ENCODE data around the gene PARG. TPM values are rescaled to one million over a fixed set of nuclear protein-coding genes. Genes with fewer than 3 reads are reported as not detected.

The PARG gene
- polyA plus RNA-seq, 1 of the 3 experiments (the other 2 are of a cell fraction) = 12.1 TPM

DNA sequence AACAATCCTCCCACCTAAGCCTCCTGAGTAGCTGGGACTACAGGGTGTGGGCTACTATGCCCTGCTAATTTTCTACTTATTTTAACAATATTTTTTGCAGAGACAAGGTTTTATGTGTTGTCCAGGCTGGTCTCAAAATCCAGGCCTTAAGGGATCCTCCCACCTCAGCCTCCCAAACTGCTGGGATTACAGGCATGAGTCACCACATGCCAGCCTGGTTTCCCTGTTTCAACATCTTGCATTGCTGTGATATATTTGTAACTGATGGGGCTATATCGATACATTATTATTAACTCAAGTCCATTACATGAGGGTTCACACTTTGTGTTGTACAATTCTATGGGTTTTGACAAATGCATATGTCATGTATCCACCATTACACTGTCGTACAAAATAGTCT is 137.8 kb downstream of the PARG start:
- no peaks in the 10 kb centered on the region for H3K4me1 ChIP-seq (ENCODE audit: control insufficient read depth in 1 of 2, insufficient read depth in 2 of 2, low read depth in 1 of 2, low read length in 1 of 2)
- H3K36me3 ChIP-seq (replicated peaks in 1 of 2; ENCODE audit: control insufficient read depth in 1 of 2, insufficient read depth in 2 of 2, low read length in 1 of 2) = no peaks in the 10 kb centered on the region
- no peaks in the 10 kb centered on the region for H3K79me2 ChIP-seq (ENCODE audit: insufficient read depth)
- no peak overlapping the region for H3K4me2 ChIP-seq
- no peaks in the 10 kb centered on the region for H3F3A ChIP-seq (replicated peaks; ENCODE audit: insufficient read depth)
- H3K9me2 ChIP-seq = no peaks in the 10 kb centered on the region
- CTCF ChIA-PET = interaction anchor here (1.6 kb wide), 1 partner anchor 12 kb away, joined by 6 read pairs; no protein-coding TSS in a partner anchor
- TF ChIP-seq CHD2 (IDR thresholded peaks at IDR 0.05; ENCODE audit: low read length, partially characterized antibody) (no peak), GABPA (IDR thresholded peaks at IDR 0.05; ENCODE audit: low read depth) (no peak), FOXM1 (IDR thresholded peaks at IDR 0.05; ENCODE audit: low read depth) (no peak), MXI1 (IDR thresholded peaks at IDR 0.05; ENCODE audit: low read depth, low read length) (no peak), SMC3 (IDR thresholded peaks at IDR 0.05; ENCODE audit: low read depth, low read length) (no peak), MEF2A (IDR thresholded peaks at IDR 0.05; ENCODE audit: borderline replicate concordance, low read depth) (no peak), FOXJ3 (CRISPR knock-in tag; IDR thresholded peaks at IDR 0.05) (no peak), GATA2 (CRISPR knock-in tag; IDR thresholded peaks at IDR 0.05) (no peak), RCOR1 (IDR thresholded peaks at IDR 0.05; ENCODE audit: low read length) (no peak), TAF1 (IDR thresholded peaks at IDR 0.05; ENCODE audit: borderline replicate concordance, low read depth, low read length) (no peak), RXRA (IDR thresholded peaks at IDR 0.05; ENCODE audit: borderline replicate concordance, low read depth) (no peak), EZH2phosphoT487 (IDR thresholded peaks at IDR 0.05; ENCODE audit: borderline replicate concordance, low read depth) (no peak)
- TF ChIP-seq, protein P1, sequence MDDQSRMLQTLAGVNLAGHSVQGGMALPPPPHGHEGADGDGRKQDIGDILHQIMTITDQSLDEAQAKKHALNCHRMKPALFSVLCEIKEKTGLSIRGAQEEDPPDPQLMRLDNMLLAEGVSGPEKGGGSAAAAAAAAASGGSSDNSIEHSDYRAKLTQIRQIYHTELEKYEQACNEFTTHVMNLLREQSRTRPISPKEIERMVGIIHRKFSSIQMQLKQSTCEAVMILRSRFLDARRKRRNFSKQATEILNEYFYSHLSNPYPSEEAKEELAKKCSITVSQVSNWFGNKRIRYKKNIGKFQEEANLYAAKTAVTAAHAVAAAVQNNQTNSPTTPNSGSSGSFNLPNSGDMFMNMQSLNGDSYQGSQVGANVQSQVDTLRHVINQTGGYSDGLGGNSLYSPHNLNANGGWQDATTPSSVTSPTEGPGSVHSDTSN (IDR thresholded peaks at IDR 0.05) = no peak
- TF ChIP-seq, protein P2, sequence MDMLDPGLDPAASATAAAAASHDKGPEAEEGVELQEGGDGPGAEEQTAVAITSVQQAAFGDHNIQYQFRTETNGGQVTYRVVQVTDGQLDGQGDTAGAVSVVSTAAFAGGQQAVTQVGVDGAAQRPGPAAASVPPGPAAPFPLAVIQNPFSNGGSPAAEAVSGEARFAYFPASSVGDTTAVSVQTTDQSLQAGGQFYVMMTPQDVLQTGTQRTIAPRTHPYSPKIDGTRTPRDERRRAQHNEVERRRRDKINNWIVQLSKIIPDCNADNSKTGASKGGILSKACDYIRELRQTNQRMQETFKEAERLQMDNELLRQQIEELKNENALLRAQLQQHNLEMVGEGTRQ (IDR thresholded peaks at IDR 0.05; ENCODE audit: borderline replicate concordance, low read depth, low read length) = no peak
- TF ChIP-seq, protein P3, sequence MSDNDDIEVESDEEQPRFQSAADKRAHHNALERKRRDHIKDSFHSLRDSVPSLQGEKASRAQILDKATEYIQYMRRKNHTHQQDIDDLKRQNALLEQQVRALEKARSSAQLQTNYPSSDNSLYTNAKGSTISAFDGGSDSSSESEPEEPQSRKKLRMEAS (IDR thresholded peaks at IDR 0.05; ENCODE audit: low read depth) = no peak
- TF ChIP-seq, protein P4, sequence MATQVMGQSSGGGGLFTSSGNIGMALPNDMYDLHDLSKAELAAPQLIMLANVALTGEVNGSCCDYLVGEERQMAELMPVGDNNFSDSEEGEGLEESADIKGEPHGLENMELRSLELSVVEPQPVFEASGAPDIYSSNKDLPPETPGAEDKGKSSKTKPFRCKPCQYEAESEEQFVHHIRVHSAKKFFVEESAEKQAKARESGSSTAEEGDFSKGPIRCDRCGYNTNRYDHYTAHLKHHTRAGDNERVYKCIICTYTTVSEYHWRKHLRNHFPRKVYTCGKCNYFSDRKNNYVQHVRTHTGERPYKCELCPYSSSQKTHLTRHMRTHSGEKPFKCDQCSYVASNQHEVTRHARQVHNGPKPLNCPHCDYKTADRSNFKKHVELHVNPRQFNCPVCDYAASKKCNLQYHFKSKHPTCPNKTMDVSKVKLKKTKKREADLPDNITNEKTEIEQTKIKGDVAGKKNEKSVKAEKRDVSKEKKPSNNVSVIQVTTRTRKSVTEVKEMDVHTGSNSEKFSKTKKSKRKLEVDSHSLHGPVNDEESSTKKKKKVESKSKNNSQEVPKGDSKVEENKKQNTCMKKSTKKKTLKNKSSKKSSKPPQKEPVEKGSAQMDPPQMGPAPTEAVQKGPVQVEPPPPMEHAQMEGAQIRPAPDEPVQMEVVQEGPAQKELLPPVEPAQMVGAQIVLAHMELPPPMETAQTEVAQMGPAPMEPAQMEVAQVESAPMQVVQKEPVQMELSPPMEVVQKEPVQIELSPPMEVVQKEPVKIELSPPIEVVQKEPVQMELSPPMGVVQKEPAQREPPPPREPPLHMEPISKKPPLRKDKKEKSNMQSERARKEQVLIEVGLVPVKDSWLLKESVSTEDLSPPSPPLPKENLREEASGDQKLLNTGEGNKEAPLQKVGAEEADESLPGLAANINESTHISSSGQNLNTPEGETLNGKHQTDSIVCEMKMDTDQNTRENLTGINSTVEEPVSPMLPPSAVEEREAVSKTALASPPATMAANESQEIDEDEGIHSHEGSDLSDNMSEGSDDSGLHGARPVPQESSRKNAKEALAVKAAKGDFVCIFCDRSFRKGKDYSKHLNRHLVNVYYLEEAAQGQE (IDR thresholded peaks at IDR 0.05; ENCODE audit: low read depth, low read length) = no peak
- TF ChIP-seq, protein P5, sequence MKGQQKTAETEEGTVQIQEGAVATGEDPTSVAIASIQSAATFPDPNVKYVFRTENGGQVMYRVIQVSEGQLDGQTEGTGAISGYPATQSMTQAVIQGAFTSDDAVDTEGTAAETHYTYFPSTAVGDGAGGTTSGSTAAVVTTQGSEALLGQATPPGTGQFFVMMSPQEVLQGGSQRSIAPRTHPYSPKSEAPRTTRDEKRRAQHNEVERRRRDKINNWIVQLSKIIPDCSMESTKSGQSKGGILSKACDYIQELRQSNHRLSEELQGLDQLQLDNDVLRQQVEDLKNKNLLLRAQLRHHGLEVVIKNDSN (IDR thresholded peaks at IDR 0.05; ENCODE audit: borderline replicate concordance, low read depth) = no peak
- TF ChIP-seq, protein P6, sequence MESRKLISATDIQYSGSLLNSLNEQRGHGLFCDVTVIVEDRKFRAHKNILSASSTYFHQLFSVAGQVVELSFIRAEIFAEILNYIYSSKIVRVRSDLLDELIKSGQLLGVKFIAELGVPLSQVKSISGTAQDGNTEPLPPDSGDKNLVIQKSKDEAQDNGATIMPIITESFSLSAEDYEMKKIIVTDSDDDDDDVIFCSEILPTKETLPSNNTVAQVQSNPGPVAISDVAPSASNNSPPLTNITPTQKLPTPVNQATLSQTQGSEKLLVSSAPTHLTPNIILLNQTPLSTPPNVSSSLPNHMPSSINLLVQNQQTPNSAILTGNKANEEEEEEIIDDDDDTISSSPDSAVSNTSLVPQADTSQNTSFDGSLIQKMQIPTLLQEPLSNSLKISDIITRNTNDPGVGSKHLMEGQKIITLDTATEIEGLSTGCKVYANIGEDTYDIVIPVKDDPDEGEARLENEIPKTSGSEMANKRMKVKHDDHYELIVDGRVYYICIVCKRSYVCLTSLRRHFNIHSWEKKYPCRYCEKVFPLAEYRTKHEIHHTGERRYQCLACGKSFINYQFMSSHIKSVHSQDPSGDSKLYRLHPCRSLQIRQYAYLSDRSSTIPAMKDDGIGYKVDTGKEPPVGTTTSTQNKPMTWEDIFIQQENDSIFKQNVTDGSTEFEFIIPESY (IDR thresholded peaks at IDR 0.05; ENCODE audit: borderline replicate concordance, low read depth) = no peak
- 0 out of 2 replicates have a peak, but pooled peaks cover 4% of the 10 kb centered on the region for H3K9me3 ChIP-seq
- H4K20me1 ChIP-seq (ENCODE audit: insufficient read depth) = no peaks in the 10 kb centered on the region
- POLR2A ChIA-PET = no interaction called here
- H3K9ac ChIP-seq = no peak overlapping the region
- H3K4me3 ChIP-seq (ENCODE audit: low read depth in 2 of 2, low read length in 1 of 2) = no peak overlapping the region
- no peak overlapping the region for H2AFZ ChIP-seq (ENCODE audit: low read depth)
- H3K27ac ChIP-seq (ENCODE audit: low read depth in 2 of 2, low read length in 1 of 2) = no peak overlapping the region
- H3K27me3 ChIP-seq (ENCODE audit: insufficient read depth) = no peaks in the 10 kb centered on the region
- DNase-seq = no peak
- 89% methylated on average over 2 of the region's 2 CpGs for WGBS (ENCODE audit: low lambda C conversion rate)

Measured in SK-N-SH (cell line).